ENCODE results near the gene GTPBP2.
A peak's percentile ranks its signal among the peaks of the same experiment; 100 is the strongest.

Gene GTPBP2, protein sequence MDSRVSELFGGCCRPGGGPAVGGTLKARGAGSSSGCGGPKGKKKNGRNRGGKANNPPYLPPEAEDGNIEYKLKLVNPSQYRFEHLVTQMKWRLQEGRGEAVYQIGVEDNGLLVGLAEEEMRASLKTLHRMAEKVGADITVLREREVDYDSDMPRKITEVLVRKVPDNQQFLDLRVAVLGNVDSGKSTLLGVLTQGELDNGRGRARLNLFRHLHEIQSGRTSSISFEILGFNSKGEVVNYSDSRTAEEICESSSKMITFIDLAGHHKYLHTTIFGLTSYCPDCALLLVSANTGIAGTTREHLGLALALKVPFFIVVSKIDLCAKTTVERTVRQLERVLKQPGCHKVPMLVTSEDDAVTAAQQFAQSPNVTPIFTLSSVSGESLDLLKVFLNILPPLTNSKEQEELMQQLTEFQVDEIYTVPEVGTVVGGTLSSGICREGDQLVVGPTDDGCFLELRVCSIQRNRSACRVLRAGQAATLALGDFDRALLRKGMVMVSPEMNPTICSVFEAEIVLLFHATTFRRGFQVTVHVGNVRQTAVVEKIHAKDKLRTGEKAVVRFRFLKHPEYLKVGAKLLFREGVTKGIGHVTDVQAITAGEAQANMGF

DNA sequence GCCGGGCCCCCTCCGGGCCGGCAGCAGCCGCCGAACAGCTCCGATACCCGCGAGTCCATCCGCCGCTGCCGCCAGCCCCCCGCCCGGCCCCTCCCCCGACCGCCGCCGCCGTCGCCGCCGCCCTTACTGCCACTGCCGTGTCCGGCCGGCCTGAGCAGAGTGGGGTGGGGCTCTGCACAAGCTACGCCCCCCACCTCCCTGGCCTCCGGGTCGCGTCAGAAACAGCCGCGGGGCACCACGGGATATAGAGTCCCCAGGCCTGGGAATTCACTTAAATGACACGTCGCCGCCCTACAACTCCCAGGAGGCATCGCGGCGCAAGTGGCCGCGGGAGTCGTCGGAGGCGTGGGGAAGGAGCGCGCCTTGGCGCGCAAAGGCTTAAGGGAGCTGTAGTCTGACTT lies at the start of gene GTPBP2:
TSS of gene GTPBP2 (minus strand) at position 161 of the 401 bp plus-strand sequence. CDS start at position 59, 102 bp downstream.
- H3K4me1 Mint-ChIP-seq, result peaks cover 37% of the 10 kb centered on the region

DNA sequence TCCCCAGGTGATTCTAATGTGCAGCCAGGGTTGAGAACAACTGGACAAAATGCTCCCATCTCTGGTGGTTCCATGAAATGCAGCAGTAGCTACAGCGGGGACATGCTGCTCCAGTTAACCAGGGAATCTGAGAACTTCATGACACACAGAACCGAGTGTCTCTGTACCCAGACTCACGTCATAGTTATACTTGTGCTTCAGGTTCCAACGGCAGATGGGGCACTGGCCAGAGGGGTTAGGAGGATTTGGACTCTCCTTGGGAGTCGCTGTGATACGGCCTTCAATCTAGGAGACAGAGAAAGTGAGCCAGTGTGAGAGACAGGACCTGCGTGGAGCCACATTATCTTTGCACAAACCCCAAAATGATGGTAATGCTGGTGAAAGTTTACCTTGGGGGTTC lies 49.3 kb upstream of the GTPBP2 start:
- no peak overlapping the region for H3K27ac Mint-ChIP-seq
- no peak overlapping the region for H3K4me3 Mint-ChIP-seq
- H3K4me1 Mint-ChIP-seq, result peaks cover 16% of the 10 kb centered on the region
- H3K36me3 Mint-ChIP-seq, result peaks cover 4% of the 10 kb centered on the region
- H3K9me3 Mint-ChIP-seq, result no peaks in the 10 kb centered on the region
- no peaks in the 10 kb centered on the region for H3K27me3 Mint-ChIP-seq

More for the DNA sequence above, at the start of gene GTPBP2:
- no peaks in the 10 kb centered on the region for H3K27me3 Mint-ChIP-seq
- no peaks in the 10 kb centered on the region for H3K9me3 Mint-ChIP-seq
- H3K4me3 Mint-ChIP-seq, result peak within 1 kb of the TSS; percentile 100
- H3K27ac Mint-ChIP-seq, result peak within 1 kb of the TSS; percentile 99
- H3K36me3 Mint-ChIP-seq, result peaks cover 3% of the 10 kb centered on the region

DNA sequence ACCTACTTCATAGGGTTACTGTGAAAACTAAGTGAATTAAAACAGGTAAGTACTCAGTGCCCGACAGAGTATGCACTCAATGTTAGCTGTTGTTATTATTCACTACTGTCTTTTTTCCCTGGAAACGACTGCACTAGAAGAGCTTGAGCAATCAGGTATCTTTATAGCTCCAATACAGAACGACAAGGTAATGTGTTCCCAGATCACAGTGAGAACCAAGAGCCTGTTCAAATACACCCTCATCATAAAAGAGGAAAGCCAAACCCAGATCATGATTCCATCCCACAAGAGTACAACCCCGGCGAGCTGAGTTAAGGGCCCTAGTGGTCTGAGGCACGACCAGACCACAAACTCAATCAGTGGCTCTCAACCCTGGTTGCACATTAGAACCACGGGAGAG lies 48.7 kb upstream of the GTPBP2 start:
- peak overlapping the region; percentile 8 for H3K27ac Mint-ChIP-seq
- H3K36me3 Mint-ChIP-seq, result peaks cover 4% of the 10 kb centered on the region
- H3K9me3 Mint-ChIP-seq, result no peaks in the 10 kb centered on the region
- peaks cover 10% of the 10 kb centered on the region for H3K4me1 Mint-ChIP-seq
- H3K27me3 Mint-ChIP-seq, result no peaks in the 10 kb centered on the region
- no peak overlapping the region for H3K4me3 Mint-ChIP-seq

DNA sequence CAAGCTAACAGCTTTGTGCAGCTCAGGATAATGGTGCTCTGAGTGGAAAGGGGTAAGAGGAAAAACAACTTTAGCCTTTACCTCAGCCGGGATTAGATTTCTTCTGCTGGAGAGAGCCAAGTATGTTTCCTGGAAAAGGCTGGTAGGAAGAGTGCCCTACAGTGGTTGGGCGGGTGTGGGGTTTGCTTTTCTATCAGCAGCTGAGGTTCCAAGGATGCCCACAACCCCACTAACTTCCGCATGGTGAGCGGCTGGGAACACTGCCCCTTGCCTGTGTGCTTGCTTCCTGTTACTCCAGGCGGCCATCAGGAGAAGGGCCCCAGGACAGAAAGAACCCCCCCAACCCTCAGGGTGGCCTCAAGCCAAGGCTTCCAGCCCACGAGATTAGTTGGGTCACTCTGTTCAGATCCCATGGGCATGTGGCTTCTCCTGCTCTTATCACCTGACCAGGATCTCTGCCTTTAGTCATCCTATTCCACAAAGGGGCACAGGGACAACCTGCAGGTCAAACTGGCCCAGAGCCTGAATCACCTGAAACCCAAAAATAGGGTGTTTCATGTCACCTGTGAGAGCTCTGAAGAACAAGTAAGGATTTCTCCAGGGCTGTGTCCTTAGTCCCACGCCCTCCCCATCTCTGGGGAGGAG lies 48.0 kb upstream of the GTPBP2 start:
- H3K4me1 Mint-ChIP-seq, result peaks cover 5% of the 10 kb centered on the region
- H3K27ac Mint-ChIP-seq, result no peak overlapping the region
- H3K36me3 Mint-ChIP-seq, result peaks cover 4% of the 10 kb centered on the region
- no peaks in the 10 kb centered on the region for H3K9me3 Mint-ChIP-seq
- H3K27me3 Mint-ChIP-seq, result no peaks in the 10 kb centered on the region
- no peak overlapping the region for H3K4me3 Mint-ChIP-seq

DNA sequence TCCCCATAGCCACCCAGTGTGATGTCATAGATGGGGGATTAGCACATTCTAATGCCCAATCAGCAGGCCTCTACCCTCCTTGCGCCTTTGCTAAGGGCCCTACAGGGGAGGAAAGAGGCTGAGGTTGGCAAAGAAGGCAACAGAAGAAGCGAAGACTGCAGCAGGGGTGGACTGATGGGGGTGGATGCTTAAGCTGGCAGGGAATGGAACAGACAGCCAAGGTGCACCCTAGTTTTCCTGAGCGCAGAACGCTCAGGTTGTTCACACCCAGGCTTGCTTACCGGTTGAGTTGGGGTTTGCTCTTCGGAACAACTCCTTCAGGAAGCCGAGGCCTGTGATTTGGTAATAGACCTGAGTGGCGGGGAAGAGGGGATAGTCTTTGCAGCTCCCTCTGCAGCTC lies 45.9 kb upstream of the GTPBP2 start:
- H3K36me3 Mint-ChIP-seq, result peaks cover 2% of the 10 kb centered on the region
- no peaks in the 10 kb centered on the region for H3K9me3 Mint-ChIP-seq
- no peaks in the 10 kb centered on the region for H3K4me1 Mint-ChIP-seq
- no peak overlapping the region for H3K27ac Mint-ChIP-seq
- no peaks in the 10 kb centered on the region for H3K27me3 Mint-ChIP-seq
- H3K4me3 Mint-ChIP-seq, result no peak overlapping the region

DNA sequence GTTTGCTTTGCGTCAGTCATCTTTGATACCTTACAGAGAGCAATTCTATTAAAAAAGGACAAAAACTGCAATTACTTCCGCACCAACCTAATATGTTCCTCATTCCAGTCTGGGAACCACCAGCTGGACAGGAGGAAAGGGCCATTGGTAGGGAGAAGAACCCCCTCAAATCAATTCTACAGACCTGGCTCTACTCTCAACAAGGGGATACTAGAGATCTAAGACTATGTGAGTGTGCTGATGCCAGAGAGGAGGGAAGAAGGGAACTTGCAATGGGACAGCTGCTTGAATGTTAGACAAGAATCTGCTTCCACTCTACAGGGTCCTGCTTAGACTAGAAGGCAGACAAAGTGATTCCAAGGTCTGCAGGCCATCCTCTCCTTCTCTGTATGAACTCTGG lies 45.2 kb upstream of the GTPBP2 start:
- Mint-ChIP-seq H3K27me3 (no peaks in the 10 kb centered on the region), H3K27ac (no peak overlapping the region), H3K4me1 (no peaks in the 10 kb centered on the region), H3K36me3 (peaks cover 2% of the 10 kb centered on the region), H3K4me3 (no peak overlapping the region), H3K9me3 (no peaks in the 10 kb centered on the region)

DNA sequence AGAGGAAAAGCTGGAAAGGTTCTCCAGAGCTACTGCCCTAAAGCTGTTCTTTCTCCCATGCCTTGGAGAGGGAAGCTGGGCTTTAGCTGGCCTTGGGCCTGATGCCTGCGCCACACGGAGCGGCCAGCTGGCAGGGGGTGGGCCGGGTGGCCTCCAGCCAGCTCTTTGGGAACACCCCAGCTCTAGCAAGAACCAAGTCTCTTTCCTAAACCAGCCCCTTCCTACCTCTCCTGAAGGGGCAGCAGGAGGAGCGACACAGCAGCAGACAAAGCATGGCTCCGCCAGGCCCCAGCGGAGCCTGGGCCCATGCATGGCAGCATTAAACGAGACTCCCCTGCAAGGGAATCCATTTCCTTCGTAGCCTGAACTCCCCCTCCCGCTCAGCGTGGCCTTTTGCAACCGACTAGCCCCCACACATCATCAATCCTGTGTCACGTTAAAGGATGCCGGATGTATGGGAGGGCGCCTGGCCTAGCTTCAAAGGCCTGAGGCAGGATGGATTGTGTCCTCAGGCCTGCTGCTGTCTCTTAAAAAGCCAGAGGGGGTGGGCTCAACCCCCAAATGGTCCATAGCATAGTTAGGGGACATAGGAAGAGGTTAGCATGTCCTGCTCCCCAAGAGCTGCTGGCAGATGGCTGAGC lies 44.5 kb upstream of the GTPBP2 start:
- Mint-ChIP-seq H3K4me3 (no peak overlapping the region), H3K27ac (no peak overlapping the region), H3K36me3 (peaks cover 2% of the 10 kb centered on the region)

DNA sequence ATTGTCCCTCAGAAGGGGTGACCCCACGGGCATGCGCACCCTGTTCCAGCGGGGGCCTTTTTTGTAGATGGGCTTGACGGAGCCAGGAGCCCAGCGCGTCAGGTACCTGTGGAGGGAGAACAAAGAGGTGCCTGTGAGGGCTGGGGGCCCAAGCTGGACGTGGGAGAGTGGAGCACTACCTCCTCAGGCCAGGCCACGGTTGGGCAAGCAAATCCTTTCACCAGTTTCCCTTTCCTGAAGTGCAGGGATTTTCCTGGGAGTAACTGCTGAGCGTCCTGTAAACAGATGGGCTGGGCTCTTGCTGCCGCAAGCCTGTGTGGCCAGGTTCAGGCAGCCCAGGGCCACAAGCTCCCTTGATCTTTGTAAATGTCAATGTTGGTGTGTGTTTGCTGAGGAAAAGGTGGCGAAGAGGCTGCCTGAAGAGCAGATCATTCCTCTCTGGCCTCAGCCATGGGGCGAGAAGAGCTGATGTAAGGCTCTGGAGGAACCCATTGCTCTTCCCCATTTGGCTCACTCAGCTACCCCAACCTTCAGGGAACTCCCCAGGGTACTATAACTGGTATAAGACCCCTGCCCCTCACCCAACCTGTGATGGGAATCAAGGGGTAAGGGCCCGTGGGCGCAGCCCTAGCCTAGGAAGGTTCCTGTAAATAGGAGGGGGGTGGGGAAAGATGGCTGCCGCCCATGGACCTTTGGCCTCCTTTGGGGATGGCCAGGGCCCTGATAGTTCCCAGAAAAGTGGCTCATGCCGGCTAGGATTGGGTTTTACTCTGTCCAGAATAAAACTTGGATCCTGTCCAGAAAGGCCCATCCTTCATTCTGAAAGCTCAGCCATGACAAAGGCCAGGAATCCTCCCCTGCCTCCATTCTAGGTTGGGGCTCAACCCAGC lies 43.0 kb upstream of the GTPBP2 start:
- H3K9me3 Mint-ChIP-seq, result no peaks in the 10 kb centered on the region
- no peak overlapping the region for H3K27ac Mint-ChIP-seq
- H3K36me3 Mint-ChIP-seq, result peaks cover 2% of the 10 kb centered on the region
- H3K4me1 Mint-ChIP-seq, result peaks cover 13% of the 10 kb centered on the region
- no peak overlapping the region for H3K4me3 Mint-ChIP-seq
- no peaks in the 10 kb centered on the region for H3K27me3 Mint-ChIP-seq

More for the DNA sequence above, 44.5 kb upstream of the GTPBP2 start:
- H3K9me3 Mint-ChIP-seq, result no peaks in the 10 kb centered on the region
- H3K4me1 Mint-ChIP-seq, result no peaks in the 10 kb centered on the region
- no peaks in the 10 kb centered on the region for H3K27me3 Mint-ChIP-seq

DNA sequence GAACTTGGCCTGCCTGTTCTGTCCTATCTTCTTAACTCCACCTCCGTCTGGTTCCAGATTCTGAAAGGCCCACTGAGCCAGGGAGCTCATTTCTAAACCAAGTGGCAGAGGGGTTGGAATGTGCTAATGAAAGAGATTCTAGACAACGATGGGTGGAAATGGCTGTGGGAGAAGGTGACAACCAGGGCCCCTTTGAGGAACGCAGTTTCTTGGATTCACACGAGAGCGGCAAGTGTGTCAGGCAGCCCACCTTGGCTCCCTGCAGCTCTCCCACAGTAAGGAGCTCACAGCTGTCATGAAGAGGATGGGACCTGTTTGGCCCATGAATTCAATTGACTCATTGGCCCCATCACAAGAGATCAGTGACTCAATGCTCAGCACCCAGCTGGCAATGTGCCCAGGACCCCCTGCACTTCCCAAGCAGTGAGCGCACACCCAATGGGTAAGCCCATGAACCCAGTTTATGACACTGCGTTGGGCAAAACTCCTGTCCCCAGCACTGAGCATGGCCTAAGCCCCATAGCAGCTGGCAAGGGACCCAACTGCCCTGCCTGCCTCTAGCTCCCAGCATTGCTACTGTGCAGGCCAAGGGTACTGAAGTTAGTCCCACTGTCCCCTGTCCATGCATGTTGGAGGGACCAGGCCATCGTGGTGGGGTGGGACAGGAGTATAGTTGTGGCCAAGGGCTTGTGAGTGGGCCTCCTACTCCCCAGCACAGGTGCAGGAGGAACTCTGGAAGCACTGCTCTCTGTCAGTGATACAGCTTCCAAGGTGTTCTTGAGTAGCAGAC lies 42.1 kb upstream of the GTPBP2 start:
- Mint-ChIP-seq H3K27ac (no peak overlapping the region), H3K4me3 (no peak overlapping the region), H3K9me3 (no peaks in the 10 kb centered on the region), H3K36me3 (peaks cover 2% of the 10 kb centered on the region), H3K4me1 (peaks cover 15% of the 10 kb centered on the region), H3K27me3 (no peaks in the 10 kb centered on the region)

DNA sequence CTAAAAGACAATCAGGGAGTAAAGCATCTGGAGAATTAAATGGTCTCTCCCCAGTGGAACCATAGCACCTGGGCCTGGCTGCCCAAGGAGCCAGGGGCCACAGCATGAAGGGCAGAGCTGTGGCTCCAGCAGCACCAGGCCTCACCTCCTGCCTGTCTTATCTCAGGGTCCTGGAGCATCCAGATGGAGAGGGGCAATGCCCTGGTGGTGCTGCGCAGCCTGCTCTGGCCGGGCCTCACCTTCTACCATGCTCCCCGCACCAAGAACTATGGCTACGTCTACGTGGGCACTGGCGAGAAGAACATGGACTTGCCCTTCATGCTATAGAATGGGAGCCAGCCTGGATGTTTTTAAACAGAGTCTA lies 41.5 kb upstream of the GTPBP2 start:
- Mint-ChIP-seq H3K27ac (no peak overlapping the region), H3K4me3 (no peak overlapping the region), H3K36me3 (peaks cover 2% of the 10 kb centered on the region), H3K27me3 (no peaks in the 10 kb centered on the region), H3K9me3 (no peaks in the 10 kb centered on the region), H3K4me1 (peaks cover 15% of the 10 kb centered on the region)

DNA sequence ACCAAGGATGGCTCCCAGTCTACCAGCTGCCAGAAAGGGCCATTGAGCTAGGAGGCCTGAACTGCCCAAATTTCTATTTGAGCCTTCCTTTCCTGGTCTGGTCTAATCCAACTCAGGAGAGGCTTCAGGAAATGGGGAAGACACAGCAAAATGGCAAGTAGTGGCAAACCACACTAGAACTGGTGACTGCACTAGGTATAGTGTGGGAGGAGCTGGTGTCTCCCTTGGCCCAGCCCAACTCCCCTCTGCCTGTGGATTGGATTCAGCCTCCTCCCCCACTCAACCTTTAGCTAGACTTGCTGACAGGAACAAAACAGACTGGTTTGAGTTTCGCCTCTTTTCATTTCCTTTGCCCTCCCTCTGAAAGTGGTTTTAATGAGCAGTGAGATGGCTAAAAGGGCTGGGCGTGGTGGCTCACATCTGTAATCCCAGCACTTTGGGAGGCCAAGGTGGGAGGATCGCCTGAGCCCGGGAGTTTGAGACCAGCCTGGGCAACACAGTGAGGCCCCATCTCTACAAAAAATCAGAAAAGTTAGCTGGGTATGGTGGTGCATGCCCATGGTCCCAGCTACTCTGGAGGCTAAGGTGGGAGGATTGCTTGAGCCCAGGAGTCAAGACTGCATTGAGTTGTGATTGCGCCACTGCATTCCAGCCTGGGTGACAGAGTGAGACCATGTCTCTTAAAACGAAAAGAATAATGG lies 41.0 kb upstream of the GTPBP2 start:
- H3K9me3 Mint-ChIP-seq, result no peaks in the 10 kb centered on the region
- peak overlapping the region; percentile 12 for H3K27ac Mint-ChIP-seq
- peaks cover 2% of the 10 kb centered on the region for H3K36me3 Mint-ChIP-seq
- H3K4me3 Mint-ChIP-seq, result no peak overlapping the region
- H3K27me3 Mint-ChIP-seq, result no peaks in the 10 kb centered on the region
- H3K4me1 Mint-ChIP-seq, result peaks cover 15% of the 10 kb centered on the region

DNA sequence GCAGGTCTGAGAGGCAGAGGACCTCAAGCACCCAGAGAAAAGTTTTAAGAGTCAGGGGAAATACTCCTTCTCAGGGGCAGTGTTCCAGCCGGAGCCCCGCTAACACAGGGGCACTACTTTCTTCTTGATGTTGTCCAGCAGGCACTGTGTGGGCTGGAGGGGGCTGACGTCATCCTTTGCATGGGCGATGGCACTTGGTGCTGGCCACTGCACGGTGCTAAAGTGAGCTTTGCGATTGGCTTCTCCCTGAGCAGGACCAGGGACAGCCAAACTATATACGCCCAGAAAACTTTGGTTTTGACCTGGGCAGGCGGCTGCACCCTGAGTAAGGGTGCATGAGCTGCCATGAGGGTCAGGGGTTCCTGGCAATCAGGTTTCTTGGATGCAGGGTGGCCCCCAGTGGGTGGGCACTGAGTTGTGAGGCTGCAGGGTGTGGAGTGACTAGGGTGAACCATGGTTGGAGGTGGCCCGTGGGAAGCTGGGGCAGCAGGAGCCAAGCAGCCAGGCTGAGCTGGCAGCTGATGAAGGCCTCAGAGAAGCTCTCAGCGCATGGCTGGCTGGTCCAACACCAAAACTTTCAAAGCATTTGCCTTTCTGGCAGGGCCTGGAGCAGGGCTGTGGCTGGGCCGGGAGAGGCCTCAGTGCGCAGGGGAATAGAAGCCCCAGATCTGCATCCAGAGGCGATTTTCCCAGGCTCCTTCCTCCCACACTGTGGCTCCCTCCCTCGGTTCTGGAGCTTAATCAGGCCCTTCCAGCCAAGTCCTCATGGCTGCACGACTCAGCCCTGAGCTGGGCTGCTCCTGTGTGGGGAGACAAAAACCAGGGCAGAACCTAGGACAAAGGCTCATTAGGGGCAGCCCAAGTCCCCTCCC lies 40.2 kb upstream of the GTPBP2 start:
- H3K27ac Mint-ChIP-seq, result no peak overlapping the region
- no peak overlapping the region for H3K4me3 Mint-ChIP-seq
- H3K9me3 Mint-ChIP-seq, result no peaks in the 10 kb centered on the region
- no peaks in the 10 kb centered on the region for H3K36me3 Mint-ChIP-seq
- peaks cover 15% of the 10 kb centered on the region for H3K4me1 Mint-ChIP-seq
- no peaks in the 10 kb centered on the region for H3K27me3 Mint-ChIP-seq
